ENCODE measurements around the gene CCDC90B.
"Not testable (repeated sequence)": the region's sequence is repeated elsewhere in the genome, so short reads cannot be mapped to it uniquely, and the experiment has no call there.

Gene CCDC90B

DNA sequence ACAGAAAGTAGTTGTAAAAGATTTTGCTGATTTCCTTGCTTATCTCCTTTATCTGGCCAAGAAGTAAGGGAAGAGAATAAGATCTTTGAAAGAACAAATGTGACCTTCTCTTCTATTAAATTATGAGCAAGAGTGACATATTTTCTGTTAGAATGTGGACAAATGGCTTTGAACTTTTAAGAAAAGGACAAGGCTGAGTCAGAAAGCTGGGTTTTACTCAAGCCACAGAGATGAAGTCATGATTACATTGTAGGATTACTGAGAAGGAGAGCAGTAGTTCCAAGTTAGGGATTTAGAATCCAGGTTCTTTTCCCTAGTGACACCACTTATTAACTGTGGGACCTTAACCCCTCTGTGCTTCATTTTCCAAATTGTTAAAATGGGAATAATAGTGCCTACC is 13.5 kb downstream of the CCDC90B start:
- Histone ChIP-seq H3K9me3 (ENCODE audit: control insufficient read depth, insufficient read depth, low read length) (no peaks in the 10 kb centered on the region), H3K36me3 (ENCODE audit: control insufficient read depth, low read length) (peaks cover 43% of the 10 kb centered on the region), H3K4me3 (ENCODE audit: low read length) (no peak overlapping the region), H3K4me2 (ENCODE audit: low read length) (no peak overlapping the region), H3F3A (ENCODE audit: control insufficient read depth, insufficient read depth) (peaks cover 8% of the 10 kb centered on the region; the same call in 1 of the 2 replicates), H3K79me2 (ENCODE audit: control insufficient read depth, low read length) (no peaks in the 10 kb centered on the region), H4K20me1 (ENCODE audit: control insufficient read depth, insufficient read depth, low read depth, low read length) (no peaks in the 10 kb centered on the region), H3K9me2 (replicated peaks; ENCODE audit: control insufficient read depth, low read length) (no peaks in the 10 kb centered on the region), H3K4me1 (ENCODE audit: control insufficient read depth, low read length) (peaks cover 8% of the 10 kb centered on the region), H3K27me3 (ENCODE audit: control insufficient read depth, low read length) (no peaks in the 10 kb centered on the region), H3K27ac (ENCODE audit: low read depth, low read length) (no peak overlapping the region)
- no peak for TF ChIP-seq EZH2phosphoT487 (IDR thresholded peaks at IDR 0.05; ENCODE audit: borderline replicate concordance, low read length)
- TF ChIP-seq CTCF (IDR thresholded peaks at IDR 0.05; ENCODE audit: low read depth, low read length, poor library complexity, severe bottlenecking), result no peak

DNA sequence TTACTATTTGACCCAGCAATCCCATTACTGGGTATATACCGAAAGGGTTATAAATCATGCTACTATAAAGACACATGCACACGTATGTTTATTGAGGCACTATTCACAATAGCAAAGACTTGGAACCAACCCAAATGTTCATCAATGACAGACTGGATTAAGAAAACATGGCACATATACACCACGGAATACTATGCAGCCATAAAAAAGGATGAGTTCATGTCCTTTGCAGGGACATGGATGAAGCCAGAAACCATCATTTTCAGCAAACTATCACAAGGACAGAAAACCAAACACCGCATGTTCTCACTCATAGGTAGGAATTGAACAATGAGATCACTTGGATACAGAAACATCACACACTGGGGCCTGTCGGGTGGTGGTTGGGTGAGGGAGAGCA is 14.4 kb downstream of the CCDC90B start:
- not testable (repeated sequence) for H3K4me3 ChIP-seq (ENCODE audit: low read length); H3K27ac ChIP-seq (ENCODE audit: low read depth, low read length); H3K27me3 ChIP-seq (ENCODE audit: control insufficient read depth, low read length); H3K4me1 ChIP-seq (ENCODE audit: control insufficient read depth, low read length); H3K79me2 ChIP-seq (ENCODE audit: control insufficient read depth, low read length); H3F3A ChIP-seq (ENCODE audit: control insufficient read depth, insufficient read depth); H3K9me2 ChIP-seq (replicated peaks; ENCODE audit: control insufficient read depth, low read length); H3K4me2 ChIP-seq (ENCODE audit: low read length); H3K9me3 ChIP-seq (ENCODE audit: control insufficient read depth, insufficient read depth, low read length); H4K20me1 ChIP-seq (ENCODE audit: control insufficient read depth, insufficient read depth, low read depth, low read length)
- peaks cover 37% of the 10 kb centered on the region for H3K36me3 ChIP-seq (ENCODE audit: control insufficient read depth, low read length)

- not testable (repeated sequence) for H3K27me3 ChIP-seq (ENCODE audit: control insufficient read depth, low read length); H3K9me2 ChIP-seq (replicated peaks; ENCODE audit: control insufficient read depth, low read length); H3K79me2 ChIP-seq (ENCODE audit: control insufficient read depth, low read length); H3F3A ChIP-seq (ENCODE audit: control insufficient read depth, insufficient read depth); H4K20me1 ChIP-seq (ENCODE audit: control insufficient read depth, insufficient read depth, low read depth, low read length); H3K27ac ChIP-seq (ENCODE audit: low read depth, low read length); H3K9me3 ChIP-seq (ENCODE audit: control insufficient read depth, insufficient read depth, low read length); H3K4me2 ChIP-seq (ENCODE audit: low read length); H3K4me1 ChIP-seq (ENCODE audit: control insufficient read depth, low read length); H3K4me3 ChIP-seq (ENCODE audit: low read length)
- H3K36me3 ChIP-seq (ENCODE audit: control insufficient read depth, low read length), result peaks cover 30% of the 10 kb centered on the region
These were observed 17.1 kb downstream of the CCDC90B start for GRCh38 chr11:83269080-83269479.

- H3K9me2 ChIP-seq (replicated peaks; ENCODE audit: control insufficient read depth, low read length), result no peaks in the 10 kb centered on the region
- H3K36me3 ChIP-seq (ENCODE audit: control insufficient read depth, low read length), result peaks cover 28% of the 10 kb centered on the region
- H3K27ac ChIP-seq (ENCODE audit: low read depth, low read length), result no peak overlapping the region
- no peaks in the 10 kb centered on the region for H3K79me2 ChIP-seq (ENCODE audit: control insufficient read depth, low read length)
- H3K27me3 ChIP-seq (ENCODE audit: control insufficient read depth, low read length), result no peaks in the 10 kb centered on the region
- no peak for TF ChIP-seq CTCF (IDR thresholded peaks at IDR 0.05; ENCODE audit: low read depth, low read length, poor library complexity, severe bottlenecking)
- no peak for TF ChIP-seq EZH2phosphoT487 (IDR thresholded peaks at IDR 0.05; ENCODE audit: borderline replicate concordance, low read length)
- H3K9me3 ChIP-seq (ENCODE audit: control insufficient read depth, insufficient read depth, low read length), result no peaks in the 10 kb centered on the region
- H3K4me1 ChIP-seq (ENCODE audit: control insufficient read depth, low read length), result no peaks in the 10 kb centered on the region
- H3K4me3 ChIP-seq (ENCODE audit: low read length), result no peak overlapping the region
- no peaks in the 10 kb centered on the region for H4K20me1 ChIP-seq (ENCODE audit: control insufficient read depth, insufficient read depth, low read depth, low read length)
- no peaks in the 10 kb centered on the region for H3F3A ChIP-seq (ENCODE audit: control insufficient read depth, insufficient read depth)
- no peak overlapping the region for H3K4me2 ChIP-seq (ENCODE audit: low read length)
These were observed 20.8 kb downstream of the CCDC90B start for GRCh38 chr11:83265331-83265730.
